Stimulated activated CD4-positive, alpha-beta T cell treated with anti-CD3 and anti-CD28 coated beads, Interleukin-4, amount 100 ng/mL, for 48 hours (primary cell): Measurements from ENCODE around the gene VPS4A.
A peak's percentile ranks its signal among the peaks of the same experiment; 100 is the strongest.
"Not testable (repeated sequence)": the region's sequence is repeated elsewhere in the genome, so short reads cannot be mapped to it uniquely, and the experiment has no call there.

ENCODE experiments used
- DNase-seq, 2 donors: peaks; one replicate each; pipeline ENCODE4 v3.0.0-alpha.2; 2020; ENCODE audit warnings: low read depth in 2 of 2

The VPS4A gene

GRCh38 chr16:69327585-69328310 lies 16.6 kb downstream of the VPS4A start:
- DNase-seq = no peak

- no peak for DNase-seq
Observed at GRCh38 chr16:69328854-69329316, 17.7 kb downstream of the VPS4A start.

DNA sequence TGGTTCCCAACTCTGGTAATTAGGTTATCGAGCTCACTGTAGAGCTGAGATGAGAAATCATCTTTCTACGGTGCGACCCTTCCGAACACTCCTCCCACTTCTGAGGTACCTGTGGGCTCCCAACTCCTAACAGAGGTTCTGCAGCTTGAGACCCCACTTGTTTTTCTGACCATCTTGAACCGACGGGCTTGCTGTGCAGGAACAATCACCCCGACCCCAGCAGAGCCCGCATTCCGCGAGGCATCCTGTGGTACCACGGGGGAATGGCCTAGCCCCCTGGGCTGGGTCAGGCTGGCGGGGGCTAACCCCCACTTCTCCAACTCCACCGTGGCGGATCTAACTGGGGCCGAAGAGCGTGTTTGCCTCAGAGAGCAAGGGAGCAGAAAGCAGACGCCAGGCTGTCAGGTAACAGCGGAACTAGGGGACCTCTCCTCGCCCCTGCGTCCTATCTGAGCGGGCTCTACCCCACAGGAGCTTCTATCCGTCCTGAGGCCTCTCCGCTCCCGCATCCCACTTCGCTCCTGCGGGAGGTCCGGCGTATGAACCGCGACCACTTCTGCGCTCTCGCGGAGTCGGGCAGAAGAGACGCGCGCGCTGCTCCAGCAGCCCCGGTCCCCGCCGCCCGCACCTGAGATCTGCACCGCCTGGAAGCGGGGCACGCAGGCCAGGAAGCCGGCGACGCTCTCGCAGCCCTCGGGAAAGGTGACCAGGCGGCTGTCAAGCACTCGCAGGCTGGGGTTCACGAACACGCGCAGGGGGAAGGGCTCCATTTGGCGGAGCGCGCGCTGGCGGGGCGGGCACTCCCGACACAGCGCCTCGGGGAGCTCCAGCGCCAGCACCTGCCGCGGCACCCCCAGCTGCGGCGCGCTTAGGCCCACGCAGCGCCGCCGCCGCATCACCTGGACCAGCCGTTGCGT lies 18.5 kb downstream of the VPS4A start:
- peak; percentile 25 for DNase-seq

DNA sequence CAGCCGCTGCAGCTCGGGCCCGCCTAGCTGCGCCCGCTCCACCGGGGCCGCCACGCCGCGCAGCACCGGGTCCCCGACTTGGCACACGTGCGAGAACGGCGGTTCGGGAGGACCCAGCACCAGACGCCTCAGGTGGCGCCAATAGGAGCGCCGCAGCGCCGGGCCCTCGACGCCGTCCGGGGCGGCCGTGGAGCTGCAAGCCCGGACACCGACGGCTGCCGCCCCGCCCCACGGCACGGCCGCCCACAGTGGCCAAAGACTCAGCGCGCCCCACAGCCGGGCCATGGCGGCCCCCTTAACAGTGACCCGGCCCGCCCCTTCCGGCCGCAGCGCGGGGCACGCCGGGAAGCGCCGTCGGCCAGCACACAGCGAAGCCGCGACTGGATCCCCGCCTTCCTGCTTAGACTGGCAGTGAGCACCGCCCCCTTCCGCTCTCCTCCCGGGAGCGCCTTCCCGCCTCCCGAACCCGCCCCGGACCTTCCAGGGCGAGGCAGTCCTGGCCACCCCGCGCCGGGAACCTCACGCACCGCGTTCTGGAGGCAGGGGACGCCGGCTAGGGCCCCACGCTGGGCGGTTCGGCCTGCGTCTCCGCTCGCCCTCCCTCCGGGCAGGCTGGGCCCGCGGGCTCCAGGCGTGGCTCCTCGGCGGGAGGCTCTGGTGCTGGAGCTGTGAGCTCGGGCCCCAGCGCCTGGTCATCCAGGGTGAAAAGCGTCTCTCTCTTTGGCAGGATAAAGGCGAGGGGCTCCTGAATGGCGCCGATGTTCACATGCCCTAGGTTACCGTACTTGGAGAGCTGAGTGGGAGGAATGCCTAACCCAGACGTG lies 19.3 kb downstream of the VPS4A start, which contains the start of gene PDF:
Gene PDF, minus strand, starts transcription at position 303 of the 824 bp plus-strand sequence. Its CDS starts 18 bp downstream, at position 285.
- DNase-seq = peak; percentile 71 to 86

- no peak for DNase-seq
Observed at GRCh38 chr16:69334696-69335095, 23.5 kb downstream of the VPS4A start.

DNA sequence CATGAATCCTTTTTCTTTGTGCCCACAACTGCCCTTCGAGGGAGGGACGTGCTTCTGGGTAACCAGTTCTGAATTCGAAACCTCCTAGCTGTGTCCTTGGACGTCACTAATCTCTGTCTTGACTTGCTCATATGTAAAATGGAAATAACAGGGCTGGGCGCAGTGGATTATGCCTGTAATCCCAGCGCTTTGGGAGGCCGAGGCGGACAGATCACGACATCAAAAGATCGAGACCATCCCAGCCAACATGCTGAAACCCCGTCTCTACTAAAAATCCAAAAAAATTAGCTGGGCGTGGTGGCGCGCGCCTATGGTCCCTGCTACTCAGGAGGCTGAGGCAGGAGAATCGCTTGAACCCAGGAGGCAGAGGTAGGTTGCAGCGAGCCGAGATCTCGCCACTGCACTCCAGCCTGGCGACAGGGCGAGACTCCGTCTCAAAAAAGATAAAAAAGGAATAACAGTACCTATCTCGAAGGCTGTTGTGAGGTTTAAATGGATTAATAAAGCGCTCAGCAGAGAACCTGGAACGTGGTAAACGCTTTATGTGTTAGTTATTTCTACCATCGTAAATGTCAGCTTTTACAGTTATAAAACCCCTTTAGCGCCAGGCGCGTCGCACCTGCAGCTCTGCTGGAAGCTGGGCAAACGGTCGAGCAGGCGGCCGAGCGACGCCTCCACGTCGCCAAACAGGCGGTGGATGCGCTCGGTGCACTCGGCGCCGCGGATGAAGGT lies 27.6 kb downstream of the VPS4A start:
- peak in 1 of 2 donors; percentile 43 for DNase-seq

GRCh38 chr16:69339289-69340094 lies 28.3 kb downstream of the VPS4A start, which contains the start of the genes COG8 and NIP7:
COG8 (minus strand) TSS chr16:69339564; CDS start chr16:69339552, 12 bp downstream.
NIP7 (plus strand) TSS chr16:69339772; CDS start chr16:69339830, 58 bp downstream.
- peak; percentile 87 to 90 for DNase-seq

- peak in 1 of 2 donors; percentile 18 for DNase-seq
Observed at GRCh38 chr16:69340095-69340644, 29.0 kb downstream of the VPS4A start.

DNA sequence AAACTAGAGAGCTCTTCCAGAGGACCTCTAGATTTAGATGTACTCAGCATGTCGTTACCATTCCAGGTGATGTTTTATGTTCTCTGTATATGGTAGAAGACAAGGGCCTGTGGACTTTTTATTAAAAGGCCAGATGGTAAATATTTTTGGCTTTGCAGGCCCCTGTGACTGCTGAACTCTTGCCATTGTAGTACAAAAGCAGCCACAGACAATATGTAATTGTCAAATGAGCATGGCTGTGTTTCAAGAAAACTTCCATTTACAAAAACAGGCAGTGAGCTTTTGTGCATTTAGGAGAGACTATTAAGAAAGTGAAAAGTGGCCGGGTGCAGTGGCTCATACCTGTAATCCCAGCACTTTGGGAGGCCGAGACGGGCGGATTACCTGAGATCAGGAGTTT lies 33.0 kb downstream of the VPS4A start:
- DNase-seq = no peak

DNA sequence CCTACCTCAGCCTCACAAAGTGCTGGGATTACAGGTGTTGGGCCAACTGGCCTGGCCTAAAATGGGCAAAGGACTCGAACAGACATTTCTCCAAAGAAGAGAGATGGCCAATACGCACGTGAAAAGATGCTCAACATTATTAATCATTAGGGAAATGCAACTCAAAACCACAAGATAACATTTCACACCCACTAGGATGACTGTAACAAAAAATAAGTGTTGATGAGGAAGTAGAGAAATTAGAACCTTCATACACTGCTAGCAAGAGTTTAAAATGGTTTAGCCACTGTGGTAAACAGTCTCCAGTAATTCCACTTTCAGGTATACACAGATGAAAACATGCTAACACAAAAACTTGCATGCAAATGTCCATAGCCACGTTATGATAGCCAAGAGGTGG lies 34.8 kb downstream of the VPS4A start:
- no peak for DNase-seq

- DNase-seq = no peak
Observed at GRCh38 chr16:69346683-69347082, 35.5 kb downstream of the VPS4A start.

DNA sequence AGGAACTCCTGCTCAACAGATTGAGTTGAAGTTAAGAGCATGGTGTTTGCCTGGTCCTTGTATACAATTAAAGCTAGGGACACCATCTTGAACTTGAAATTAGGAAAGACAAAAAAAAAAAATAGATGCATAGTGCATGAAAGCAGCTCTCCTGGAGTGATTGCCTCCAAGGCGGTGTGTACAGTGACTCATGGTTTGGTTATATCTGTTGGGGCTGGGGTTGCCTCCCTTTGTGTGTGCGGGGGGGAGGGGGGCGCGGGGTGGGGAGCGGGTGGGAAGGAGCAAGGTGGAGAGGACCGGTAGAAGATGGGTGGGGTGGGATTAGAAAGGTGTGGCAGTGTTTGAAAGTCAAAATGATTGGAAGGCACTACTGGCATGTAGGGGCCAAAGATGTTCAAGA lies 37.1 kb downstream of the VPS4A start:
- DNase-seq = no peak

DNA sequence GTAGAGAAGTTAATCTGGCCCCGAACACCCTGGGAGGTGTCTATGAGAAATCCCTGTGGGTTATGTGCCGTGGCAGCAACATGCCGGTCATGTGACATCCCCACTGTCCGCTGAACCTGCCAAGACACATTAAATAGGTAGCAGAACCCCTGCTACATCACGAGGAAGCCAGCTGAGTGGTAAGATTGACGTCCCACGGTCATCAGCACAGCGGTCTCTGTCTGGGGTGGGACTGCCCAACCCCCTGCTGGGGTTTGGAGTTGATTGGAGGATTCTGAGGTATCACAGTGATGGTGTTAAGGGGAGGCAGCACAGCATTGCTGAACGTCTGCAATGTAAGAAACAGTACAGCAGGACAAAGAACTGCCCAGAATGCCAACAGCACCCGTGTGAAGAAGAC lies 38.4 kb downstream of the VPS4A start:
- no peak for DNase-seq

DNA sequence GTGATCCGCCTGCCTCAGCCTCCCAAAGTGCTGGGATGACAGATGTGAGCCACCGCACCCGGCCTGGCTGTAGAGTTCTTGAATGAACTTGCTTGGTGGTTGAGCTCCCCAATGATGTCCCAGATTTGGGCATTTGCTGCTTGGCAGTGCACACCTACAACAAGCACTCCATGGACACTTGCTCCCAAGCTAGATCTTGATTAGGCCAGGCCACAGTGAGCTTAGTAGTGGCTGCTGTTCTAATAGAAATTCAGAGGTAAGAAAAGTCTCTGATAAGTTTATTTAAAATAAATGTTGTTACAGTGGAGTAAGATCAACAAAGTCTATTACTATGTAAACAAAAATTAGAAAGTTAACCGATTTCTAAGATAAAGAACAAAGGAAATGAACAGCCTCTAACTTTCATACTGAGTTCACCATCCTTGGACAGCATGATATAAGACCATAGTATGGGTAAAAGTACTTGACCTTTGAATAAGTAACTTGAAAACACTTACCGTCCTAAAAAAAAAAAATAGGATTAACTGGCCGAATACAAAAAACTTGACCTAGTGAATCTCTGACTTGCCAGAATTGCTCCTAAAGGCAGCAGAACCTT lies 39.5 kb downstream of the VPS4A start:
- no peak for DNase-seq

- DNase-seq = no peak
Observed at GRCh38 chr16:69351309-69352027, 40.3 kb downstream of the VPS4A start, which contains the start of gene TMED6. TMED6 (minus strand) TSS chr16:69351786; CDS start chr16:69351753, 33 bp downstream.

DNA sequence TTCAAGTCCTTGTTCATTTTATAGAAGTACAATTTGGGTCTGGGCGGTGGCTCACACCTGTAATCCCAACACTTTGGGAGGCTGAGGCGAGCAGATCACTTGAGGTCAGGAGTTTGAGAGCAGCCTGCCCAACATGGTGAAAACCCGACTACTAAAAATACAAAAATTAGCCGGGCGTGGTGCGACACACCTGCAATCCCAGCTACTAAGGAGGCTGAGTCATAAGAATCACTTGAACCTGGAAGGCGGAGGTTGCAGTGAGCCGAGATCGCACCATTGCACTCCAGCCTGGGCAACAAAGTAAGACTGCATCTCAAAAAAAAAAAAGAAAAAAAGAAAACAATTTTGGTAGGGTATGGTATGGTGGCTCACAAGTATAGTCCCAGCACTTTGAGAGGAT lies 48.9 kb downstream of the VPS4A start:
- DNase-seq = not testable (repeated sequence)

DNA sequence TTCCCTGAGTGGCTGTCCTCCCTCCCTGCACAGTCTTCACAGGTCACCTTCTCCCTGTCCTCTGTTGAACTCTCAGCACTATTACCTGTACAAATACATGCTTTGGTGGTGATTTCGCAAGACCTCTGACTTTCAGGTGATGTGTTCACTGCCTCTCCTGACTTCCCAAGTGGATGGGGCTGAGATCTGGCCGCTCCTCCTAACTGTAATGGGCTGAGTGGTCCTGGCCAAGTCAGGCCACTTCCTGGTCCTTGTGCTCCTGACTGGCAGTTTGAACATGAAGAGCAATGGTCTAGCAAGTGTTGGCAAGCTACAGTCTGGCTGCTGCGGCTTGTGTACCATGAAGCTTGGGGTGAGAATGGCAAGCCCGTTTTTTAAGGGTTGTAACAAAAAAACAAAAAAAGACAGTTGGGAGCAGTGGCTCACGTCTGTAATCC lies 52.1 kb downstream of the VPS4A start:
- no peak for DNase-seq

DNA sequence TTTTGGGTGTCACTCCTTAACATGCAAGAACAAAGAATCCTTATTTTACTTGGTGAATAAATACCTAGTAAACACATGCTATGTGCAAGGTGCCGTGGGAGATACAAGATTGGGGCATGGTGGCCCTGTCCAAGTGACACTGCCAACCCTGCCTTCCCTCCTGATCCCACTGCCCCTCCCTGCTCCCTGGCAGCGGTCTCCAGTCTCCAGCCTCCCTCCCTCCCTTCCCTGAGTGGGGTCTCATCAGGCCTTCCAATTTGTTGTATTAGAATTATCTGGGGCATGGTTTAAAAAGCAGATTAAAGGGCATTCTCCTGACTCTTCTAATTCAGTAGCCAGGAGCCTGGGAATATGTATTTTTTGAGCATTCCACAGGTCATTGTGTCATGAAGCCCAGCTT lies 52.9 kb downstream of the VPS4A start:
- DNase-seq = no peak
